ENCODE measurements around the gene FKBP11.
"Not testable (repeated sequence)": the region's sequence is repeated elsewhere in the genome, so short reads cannot be mapped to it uniquely, and the experiment has no call there.

The FKBP11 gene

GRCh38 chr12:48954841-48955501, 29.7 kb upstream of the FKBP11 start:
- no peak for DNase-seq

- no peak for DNase-seq
These were observed 28.8 kb upstream of the FKBP11 start for GRCh38 chr12:48954061-48954460.

- no peak for DNase-seq
These were observed 27.4 kb upstream of the FKBP11 start for GRCh38 chr12:48952691-48953090.

- DNase-seq, result no peak
These were observed 22.4 kb upstream of the FKBP11 start for GRCh38 chr12:48947727-48948126.

- no peak for DNase-seq
These were observed 21.7 kb upstream of the FKBP11 start for GRCh38 chr12:48946943-48947342.

- DNase-seq, result no peak
These were observed 20.9 kb upstream of the FKBP11 start for GRCh38 chr12:48946205-48946604.

GRCh38 chr12:48943221-48943620, 17.9 kb upstream of the FKBP11 start:
- DNase-seq, result no peak

- DNase-seq, result no peak
These were observed 14.9 kb upstream of the FKBP11 start for GRCh38 chr12:48940181-48940580.

GRCh38 chr12:48938805-48939204, 13.5 kb upstream of the FKBP11 start:
- no peak for DNase-seq

GRCh38 chr12:48937170-48937569, 11.9 kb upstream of the FKBP11 start:
- no peak for DNase-seq

GRCh38 chr12:48936379-48936979, 11.2 kb upstream of the FKBP11 start:
- DNase-seq, result peak; percentile 65

GRCh38 chr12:48934312-48934706, 9.0 kb upstream of the FKBP11 start:
- DNase-seq, result no peak

- no peak for DNase-seq
These were observed 8.5 kb upstream of the FKBP11 start for GRCh38 chr12:48933664-48934311.

- no peak for DNase-seq
These were observed 7.6 kb upstream of the FKBP11 start for GRCh38 chr12:48932878-48933277.

GRCh38 chr12:48930475-48930874, 5.2 kb upstream of the FKBP11 start:
- DNase-seq, result no peak

GRCh38 chr12:48929551-48929950, 4.3 kb upstream of the FKBP11 start:
- no peak for DNase-seq

GRCh38 chr12:48927261-48927660, 2.0 kb upstream of the FKBP11 start:
- peak; percentile 60 for DNase-seq

- DNase-seq, result peak; percentile 58
These were observed 532 bp downstream of the FKBP11 start for GRCh38 chr12:48924617-48925303.

- DNase-seq, result no peak
These were observed 2.2 kb downstream of the FKBP11 start for GRCh38 chr12:48923117-48923516.

GRCh38 chr12:48917857-48918537, 7.3 kb downstream of the FKBP11 start:
- DNase-seq, result no peak

- no peak for DNase-seq
These were observed 15.1 kb downstream of the FKBP11 start for GRCh38 chr12:48910196-48910595.

GRCh38 chr12:48909698-48910097, 15.6 kb downstream of the FKBP11 start:
- not testable (repeated sequence) for DNase-seq

- no peak for DNase-seq
These were observed 18.0 kb downstream of the FKBP11 start for GRCh38 chr12:48907245-48907644.

Data from fibroblast of skin of right quadriceps (primary cell).